Left ventricle myocardium inferior (tissue), 1 donor: ENCODE results near the gene CTSS. TPM values are rescaled to one million over a fixed set of nuclear protein-coding genes. Genes with fewer than 3 reads are reported as not detected.
A peak's percentile ranks its signal among the peaks of the same experiment; 100 is the strongest.
"Not testable (repeated sequence)": the region's sequence is repeated elsewhere in the genome, so short reads cannot be mapped to it uniquely, and the experiment has no call there.

Experiments used
- DNase-seq: peaks from one replicate; pipeline ENCODE4 v3.0.0-alpha.2; 2020
- H3K27ac ChIP-seq: fragments of 200-600 bp; replicated peaks from 2 replicates; pipeline ENCODE4 v1.8.0; 2021
- H3K27me3 ChIP-seq: fragments of 200-600 bp; 2 replicates; pipeline ENCODE4 v1.8.0; 2021; ENCODE audit warnings: low read depth
- H3K36me3 ChIP-seq: fragments of 200-600 bp; 2 replicates; pipeline ENCODE4 v1.8.0; 2021
- H3K4me1 ChIP-seq: fragments of 200-600 bp; 2 replicates; pipeline ENCODE4 v1.8.0; 2021
- H3K4me3 ChIP-seq: fragments of 200-600 bp; 2 replicates; pipeline ENCODE4 v1.8.0; 2021; ENCODE audit warnings: mild to moderate bottlenecking, moderate library complexity
- H3K9me3 ChIP-seq: fragments of 200-600 bp; replicated peaks from 2 replicates; pipeline ENCODE4 v1.8.0; 2021
- CTCF ChIP-seq: fragments of 200-600 bp; IDR thresholded peaks from 2 replicates; pipeline ENCODE4 v1.8.0; 2021; ENCODE audit warnings: antibody characterized with exemption, mild to moderate bottlenecking, borderline replicate concordance
- intact Hi-C: fragments of 100-400 bp; cut with micrococcal nuclease; formaldehyde crosslinking; loops from one replicate; pipeline ENCODE4 v1.11.0; 2022
- total RNA-seq: library from RNA; stranded (reverse); fragmentation: NEBNext Ultra II Directional; extraction: Animal tissue kit (Norgen Biotek cat#: 25700); gene quantifications from one replicate; pipeline ENCODE4 v1.2.1, GENCODE V29; 2021
- donor health status: DM: no; HTN: yes; CAD: no; lungs with severe emphysema.

Gene CTSS
- total RNA-seq, 1 donor from 2014 or later, result 27.5 TPM

GRCh38 chr1:150775276-150775675 is 9.7 kb upstream of the CTSS start:
- no peaks in the 10 kb centered on the region for H3K4me1 ChIP-seq
- no peaks in the 10 kb centered on the region for H3K36me3 ChIP-seq
- intact Hi-C loops, result no loop called here
- no peak overlapping the region for H3K4me3 ChIP-seq
- DNase-seq, result no peak
- no peaks in the 10 kb centered on the region for H3K27me3 ChIP-seq
- H3K9me3 ChIP-seq, result no peaks in the 10 kb centered on the region
- H3K27ac ChIP-seq, result no peak overlapping the region
- TF ChIP-seq CTCF, result no peak

- no peaks in the 10 kb centered on the region for H3K27me3 ChIP-seq
- intact Hi-C loops, result no loop called here
- TF ChIP-seq CTCF, result no peak
Measured at GRCh38 chr1:150772326-150772725, 6.7 kb upstream of the CTSS start.

GRCh38 chr1:150767704-150768103 is 2.1 kb upstream of the CTSS start:
- H3K9me3 ChIP-seq, H3K4me1 ChIP-seq, H3K27ac ChIP-seq, intact Hi-C loops, DNase-seq, H3K27me3 ChIP-seq, H3K4me3 ChIP-seq, H3K36me3 ChIP-seq: not testable (repeated sequence)

More at GRCh38 chr1:150772326-150772725, 6.7 kb upstream of the CTSS start:
- no peak overlapping the region for H3K27ac ChIP-seq
- no peaks in the 10 kb centered on the region for H3K4me1 ChIP-seq
- no peaks in the 10 kb centered on the region for H3K9me3 ChIP-seq
- H3K4me3 ChIP-seq, result no peak overlapping the region
- no peaks in the 10 kb centered on the region for H3K36me3 ChIP-seq
- DNase-seq, result no peak

GRCh38 chr1:150765977-150766301 is 361 bp upstream of the CTSS start:
- DNase-seq, H3K4me1 ChIP-seq, H3K36me3 ChIP-seq, H3K27me3 ChIP-seq, intact Hi-C loops, H3K9me3 ChIP-seq: not testable (repeated sequence)
- H3K27ac ChIP-seq, result peak overlapping the region; percentile 69
- H3K4me3 ChIP-seq, result peak overlapping the region; percentile 55

- TF ChIP-seq CTCF, result no peak
- peaks cover 8% of the 10 kb centered on the region for H3K4me1 ChIP-seq
- H3K9me3 ChIP-seq, result no peaks in the 10 kb centered on the region
- no peak for DNase-seq
- intact Hi-C loops, result no loop called here
- peak overlapping the region; percentile 55 for H3K4me3 ChIP-seq
- H3K36me3 ChIP-seq, result no peaks in the 10 kb centered on the region
- peak overlapping the region; percentile 69 for H3K27ac ChIP-seq
- no peaks in the 10 kb centered on the region for H3K27me3 ChIP-seq
Measured at GRCh38 chr1:150764617-150765101, 919 bp downstream of the CTSS start.

- no peak overlapping the region for H3K27ac ChIP-seq
- H3K4me1 ChIP-seq, result peaks cover 8% of the 10 kb centered on the region
- no peak overlapping the region for H3K4me3 ChIP-seq
- H3K9me3 ChIP-seq, result no peaks in the 10 kb centered on the region
- no peaks in the 10 kb centered on the region for H3K27me3 ChIP-seq
- no peak for TF ChIP-seq CTCF
- no peak for DNase-seq
- no peaks in the 10 kb centered on the region for H3K36me3 ChIP-seq
- intact Hi-C loops, result no loop called here
Measured at GRCh38 chr1:150763018-150763417, 2.6 kb downstream of the CTSS start.

- TF ChIP-seq CTCF, result no peak
- H3K27me3 ChIP-seq, result no peaks in the 10 kb centered on the region
- H3K36me3 ChIP-seq, result no peaks in the 10 kb centered on the region
- no peaks in the 10 kb centered on the region for H3K9me3 ChIP-seq
- no peak overlapping the region for H3K27ac ChIP-seq
- intact Hi-C loops, result no loop called here
- peaks cover 8% of the 10 kb centered on the region for H3K4me1 ChIP-seq
- no peak overlapping the region for H3K4me3 ChIP-seq
- DNase-seq, result no peak
Measured at GRCh38 chr1:150762552-150762951, 3.0 kb downstream of the CTSS start.
